HepG2 (cell line): Measurements from ENCODE around the gene SLC16A11.

Experiments used
- CBFB ChIP-seq: sonication (generic); formaldehyde crosslinking; IDR thresholded peaks from 2 replicates; pipeline ENCODE4 v1.4.0; 2020; ENCODE audit warnings: missing genetic modification reagents
- NR2C2 ChIP-seq: sonication (generic); formaldehyde crosslinking; IDR thresholded peaks from 2 replicates; pipeline ENCODE4 v1.4.0; 2020; ENCODE audit warnings: missing genetic modification reagents, mild to moderate bottlenecking, moderate library complexity, borderline replicate concordance
- TF ChIP-seq, protein P1 (sequence below): sonication (generic); formaldehyde crosslinking; IDR thresholded peaks from 2 replicates; pipeline ENCODE4 v1.4.0; 2020; ENCODE audit warnings: missing genetic modification reagents

DNA sequence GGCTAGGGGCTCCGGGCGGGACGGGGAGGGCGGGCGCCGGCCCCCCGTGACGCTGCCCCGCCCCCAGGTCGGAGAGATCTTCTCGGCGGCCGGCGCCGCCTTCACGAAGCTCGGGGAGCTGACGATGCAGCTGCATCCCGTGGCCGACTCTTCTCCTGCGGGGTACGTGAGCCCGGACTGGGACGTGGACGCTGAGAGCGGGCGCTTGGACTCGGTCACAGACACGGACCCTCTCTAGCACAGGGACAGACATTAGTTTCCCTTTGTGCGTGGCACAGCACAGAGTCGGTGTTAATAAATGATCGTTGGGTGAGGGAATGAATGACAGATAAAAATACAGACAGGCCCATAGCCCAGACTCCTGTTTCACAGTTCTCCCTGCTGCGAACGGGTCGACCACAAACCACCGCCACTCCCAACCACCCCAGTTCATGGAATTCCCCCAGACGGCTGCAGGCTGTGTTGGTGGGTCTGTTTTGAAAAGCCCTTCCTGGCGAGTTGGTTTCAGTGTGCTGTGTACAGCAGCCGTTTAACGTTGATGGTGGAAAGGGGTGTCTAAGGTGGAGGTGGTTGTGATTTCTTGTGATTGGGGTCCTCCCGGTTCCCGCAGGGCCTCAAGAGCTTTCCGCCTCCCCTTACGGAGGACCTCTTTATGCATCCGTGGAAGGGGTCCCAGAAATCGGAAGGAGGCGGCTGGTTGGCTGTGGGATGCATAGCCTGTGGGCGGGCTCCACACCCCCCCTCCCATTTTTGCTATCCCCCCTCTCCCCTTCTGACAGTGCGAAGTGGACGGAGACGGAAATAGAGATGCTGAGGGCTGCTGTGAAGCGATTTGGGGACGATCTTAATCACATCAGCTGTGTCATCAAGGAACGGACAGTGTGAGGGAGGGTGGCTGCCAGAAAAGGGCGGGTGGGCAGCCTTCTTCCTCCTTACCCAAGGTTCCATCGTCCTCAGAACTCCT, 28.6 kb downstream of the SLC16A11 start:
- TF ChIP-seq CBFB (CRISPR knock-in tag) (no peak), NR2C2 (CRISPR knock-in tag) (no peak)
- TF ChIP-seq, protein P1, sequence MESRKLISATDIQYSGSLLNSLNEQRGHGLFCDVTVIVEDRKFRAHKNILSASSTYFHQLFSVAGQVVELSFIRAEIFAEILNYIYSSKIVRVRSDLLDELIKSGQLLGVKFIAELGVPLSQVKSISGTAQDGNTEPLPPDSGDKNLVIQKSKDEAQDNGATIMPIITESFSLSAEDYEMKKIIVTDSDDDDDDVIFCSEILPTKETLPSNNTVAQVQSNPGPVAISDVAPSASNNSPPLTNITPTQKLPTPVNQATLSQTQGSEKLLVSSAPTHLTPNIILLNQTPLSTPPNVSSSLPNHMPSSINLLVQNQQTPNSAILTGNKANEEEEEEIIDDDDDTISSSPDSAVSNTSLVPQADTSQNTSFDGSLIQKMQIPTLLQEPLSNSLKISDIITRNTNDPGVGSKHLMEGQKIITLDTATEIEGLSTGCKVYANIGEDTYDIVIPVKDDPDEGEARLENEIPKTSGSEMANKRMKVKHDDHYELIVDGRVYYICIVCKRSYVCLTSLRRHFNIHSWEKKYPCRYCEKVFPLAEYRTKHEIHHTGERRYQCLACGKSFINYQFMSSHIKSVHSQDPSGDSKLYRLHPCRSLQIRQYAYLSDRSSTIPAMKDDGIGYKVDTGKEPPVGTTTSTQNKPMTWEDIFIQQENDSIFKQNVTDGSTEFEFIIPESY (CRISPR knock-in tag), result no peak
